ENCODE results near the gene SSTR4.

SSTR4 gene

GRCh38 chr20:23046431-23046830 is 11.3 kb downstream of the SSTR4 start:
- DNase-seq = no peak

DNA sequence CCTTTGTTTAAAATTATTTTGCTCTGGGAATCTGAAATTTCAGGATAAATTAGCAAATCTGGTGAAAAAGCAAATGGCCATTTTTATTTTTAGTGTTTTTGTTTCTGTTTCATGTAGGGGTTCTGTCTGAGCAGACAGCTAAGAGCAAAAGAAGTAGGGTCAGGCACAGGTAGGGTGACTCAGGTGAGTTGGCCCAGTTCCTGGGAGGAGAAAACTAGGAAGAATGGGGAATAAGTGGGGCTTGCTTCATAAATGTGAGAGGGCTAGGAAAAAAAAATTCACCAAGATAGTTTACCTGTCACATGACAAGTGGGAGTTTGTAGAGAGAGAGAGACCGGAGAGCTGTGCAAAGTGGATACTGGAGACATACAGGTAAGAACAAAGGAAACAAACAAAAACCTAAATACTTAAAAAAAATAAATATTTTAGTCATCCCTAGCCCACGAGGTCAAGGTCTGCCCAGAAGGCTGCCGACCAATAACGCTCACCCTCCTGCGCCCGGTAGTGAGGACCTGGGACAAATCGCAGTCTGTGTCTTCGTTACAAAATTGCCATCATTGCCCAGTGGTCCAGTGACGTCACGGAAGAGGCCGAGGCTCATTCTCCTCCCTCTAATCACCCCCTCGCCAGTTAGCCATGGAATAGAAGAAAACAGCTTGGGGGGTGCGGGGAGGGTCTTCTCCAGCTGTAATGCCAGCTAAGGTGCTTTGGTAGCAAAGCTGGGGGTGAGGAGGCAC is 12.1 kb downstream of the SSTR4 start:
- no peak for DNase-seq

GRCh38 chr20:23047738-23048214 is 12.7 kb downstream of the SSTR4 start:
- peak; percentile 36 for DNase-seq

- DNase-seq = peak; percentile 74
Observed at GRCh38 chr20:23048283-23049200, 13.4 kb downstream of the SSTR4 start.

- peak; percentile 49 for DNase-seq
Observed at GRCh38 chr20:23049201-23050075, 14.3 kb downstream of the SSTR4 start, which contains the start of gene THBD. THBD (minus strand) TSS chr20:23049672; CDS start chr20:23049504, 168 bp downstream.

DNA sequence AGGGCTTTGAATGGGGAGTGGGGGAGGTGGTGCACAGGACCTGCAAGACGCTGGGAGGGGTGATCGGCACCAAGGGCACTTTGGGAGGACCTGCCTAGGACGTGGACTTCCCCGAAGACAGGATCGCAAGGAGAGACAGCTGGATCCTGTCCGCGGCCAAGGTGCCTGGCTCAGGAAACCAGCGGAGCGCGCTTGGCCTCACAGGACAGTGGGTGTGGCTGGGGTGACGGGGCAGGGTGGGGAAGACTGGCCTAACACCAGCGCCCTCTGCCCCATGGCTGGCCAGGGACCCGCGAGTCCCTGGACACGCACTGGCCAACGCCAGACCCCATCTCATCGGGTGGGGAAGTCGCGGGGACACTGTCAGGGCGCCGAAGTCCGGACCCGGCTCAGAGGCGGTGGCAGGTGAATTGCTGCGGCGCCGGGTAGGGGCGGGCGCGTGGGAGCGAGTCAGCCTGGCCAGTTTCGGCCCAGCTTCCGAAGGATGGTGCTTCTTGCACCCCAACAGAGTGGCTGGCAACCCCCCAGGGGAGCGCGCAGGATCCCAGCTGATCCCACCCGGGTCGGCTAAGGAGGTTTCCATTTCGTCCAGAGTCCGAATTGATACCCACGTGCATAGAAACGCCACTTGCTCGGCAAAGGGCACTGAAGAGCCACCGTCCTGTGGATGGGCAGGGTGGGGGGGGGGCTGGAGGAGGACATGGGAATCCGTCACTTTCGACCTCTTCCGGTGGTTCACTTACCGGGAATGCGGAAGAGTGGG is 15.1 kb downstream of the SSTR4 start:
- no peak for DNase-seq

DNA sequence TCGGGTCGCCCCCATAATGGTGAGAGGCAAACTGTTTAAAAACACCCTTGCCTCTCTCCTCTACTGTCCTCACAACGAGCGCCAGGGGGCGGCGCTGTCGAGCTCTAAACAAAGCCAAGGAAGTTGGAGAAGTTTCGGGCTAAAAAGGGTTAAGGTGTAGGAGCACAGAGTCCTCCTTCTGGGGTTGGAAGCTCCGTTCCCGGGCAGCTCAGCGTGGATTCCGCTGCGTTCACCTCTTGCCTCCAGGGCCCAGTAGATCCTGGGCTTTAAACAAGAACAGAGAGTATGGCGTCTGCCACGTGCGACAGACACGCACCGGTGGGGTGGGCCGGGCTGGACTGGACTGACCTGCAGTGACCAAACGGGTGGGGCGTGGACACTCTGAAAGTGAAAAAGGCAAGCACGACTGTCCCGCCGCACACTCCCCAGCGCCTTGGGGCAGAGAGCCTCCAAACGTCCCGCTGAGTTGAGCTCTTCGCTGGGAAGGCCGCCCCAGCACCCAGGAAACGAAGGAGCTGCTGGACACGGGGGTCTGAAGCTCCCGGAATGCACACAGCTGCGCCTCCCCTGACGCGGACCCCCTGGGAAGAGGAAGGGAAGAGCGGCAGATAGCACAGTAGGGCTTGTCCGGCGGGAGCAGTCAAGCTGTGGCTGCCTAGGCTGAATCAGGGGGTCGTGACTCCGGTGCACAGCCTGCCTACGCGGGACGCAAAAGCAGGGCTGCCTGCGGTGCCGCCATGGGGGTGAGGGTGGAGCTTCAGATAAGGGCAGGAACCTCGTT is 15.9 kb downstream of the SSTR4 start:
- no peak for DNase-seq

- DNase-seq = no peak
Observed at GRCh38 chr20:23052904-23053303, 17.8 kb downstream of the SSTR4 start.

DNA sequence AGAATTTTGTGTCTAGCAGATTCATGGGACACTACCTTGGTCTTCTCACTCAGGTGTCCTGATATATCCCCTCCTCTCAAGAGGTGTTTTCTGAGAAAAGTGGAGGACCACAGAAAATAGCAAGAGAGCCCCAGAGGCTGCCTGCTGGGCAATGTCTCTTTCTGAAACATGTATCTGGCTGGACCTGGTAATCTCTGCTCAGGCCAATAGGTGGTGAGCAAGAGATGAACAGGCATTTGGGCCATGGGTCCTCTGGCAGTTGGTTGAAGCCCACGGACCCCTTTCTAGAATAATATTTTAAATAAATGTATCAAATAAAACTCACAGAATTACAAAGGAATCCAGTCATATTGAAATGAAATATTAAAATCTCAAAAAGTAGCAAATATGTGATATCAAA is 23.1 kb downstream of the SSTR4 start:
- no peak for DNase-seq

- DNase-seq = no peak
Observed at GRCh38 chr20:23059001-23059400, 23.9 kb downstream of the SSTR4 start.

GRCh38 chr20:23059846-23060245 is 24.7 kb downstream of the SSTR4 start:
- no peak for DNase-seq

- no peak for DNase-seq
Observed at GRCh38 chr20:23060629-23061028, 25.5 kb downstream of the SSTR4 start.

GRCh38 chr20:23061262-23061661 is 26.1 kb downstream of the SSTR4 start:
- DNase-seq = no peak

DNA sequence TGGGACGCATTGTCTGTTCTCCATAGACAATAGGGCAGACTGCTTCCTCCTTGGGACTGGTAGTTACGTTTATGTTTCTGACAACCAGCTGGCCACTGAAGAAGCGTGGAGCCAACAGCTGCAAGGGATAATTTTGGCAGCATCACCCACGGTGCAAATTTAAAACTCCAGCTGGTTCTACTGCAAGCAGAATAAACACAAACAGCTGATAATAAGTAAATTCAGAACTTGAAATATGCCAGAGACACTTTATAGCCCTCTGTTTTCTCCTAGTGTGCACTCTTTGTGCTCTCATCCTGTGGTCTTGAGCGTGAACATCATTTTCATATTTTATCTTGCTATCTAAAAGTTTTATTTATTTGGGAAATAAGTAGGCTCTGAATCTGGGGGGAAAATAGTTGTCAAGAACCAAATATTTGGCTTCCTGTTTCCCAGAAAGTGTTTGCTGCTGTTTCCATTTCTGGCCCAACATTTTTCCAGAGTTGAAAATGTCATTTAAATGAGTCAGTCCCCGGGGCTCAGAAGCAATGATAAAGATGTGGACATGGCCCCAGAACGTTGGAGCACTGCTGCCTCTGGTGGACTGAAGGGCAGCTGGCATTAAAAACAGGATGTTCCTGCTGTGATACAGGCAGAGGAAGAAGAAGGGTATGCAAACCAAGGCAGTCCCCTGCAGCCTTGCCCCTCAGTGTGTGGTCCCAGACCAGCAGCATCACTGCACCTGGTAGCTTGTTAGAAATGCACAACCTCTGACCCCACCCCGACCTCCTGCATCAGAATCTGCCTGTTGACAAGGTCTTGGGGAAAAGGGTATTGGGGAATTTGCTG is 26.8 kb downstream of the SSTR4 start:
- peak; percentile 49 for DNase-seq

GRCh38 chr20:23062632-23063031 is 27.5 kb downstream of the SSTR4 start:
- no peak for DNase-seq

GRCh38 chr20:23063168-23063567 is 28.1 kb downstream of the SSTR4 start:
- DNase-seq = no peak

GRCh38 chr20:23063581-23063980 is 28.5 kb downstream of the SSTR4 start:
- DNase-seq = no peak

- no peak for DNase-seq
Observed at GRCh38 chr20:23065266-23066201, 30.4 kb downstream of the SSTR4 start.

DNA sequence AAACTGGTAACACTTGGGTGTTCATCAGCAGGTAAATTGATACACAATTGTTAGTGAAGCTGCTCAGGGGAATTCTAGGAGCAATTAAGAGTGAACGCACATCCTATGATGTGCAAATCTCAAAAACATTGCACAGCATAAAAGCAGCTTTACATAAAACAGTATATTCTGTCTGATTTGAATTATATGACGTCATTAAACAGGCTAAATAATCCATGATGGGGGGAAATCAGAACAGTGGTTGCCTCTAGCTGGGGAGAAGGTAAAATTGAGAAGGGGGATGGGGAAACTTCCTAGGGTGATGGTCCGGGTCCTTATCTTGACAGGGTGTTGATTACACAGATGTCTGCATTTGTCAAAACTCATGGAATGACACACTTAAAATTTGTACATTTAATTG is 31.7 kb downstream of the SSTR4 start:
- DNase-seq = no peak

Measured in NCI-H510A (cell line).